NT2/D1 (cell line): Measurements from ENCODE around the gene SLC7A6.

ENCODE experiments used
- YY1 ChIP-seq: IDR thresholded peaks from 2 replicates; pipeline ENCODE4 v1.6.1; 2011; ENCODE audit not compliant: insufficient read length, insufficient read depth
- ZNF274 ChIP-seq: IDR thresholded peaks from 2 replicates; pipeline ENCODE4 v1.6.1; 2011; ENCODE audit warnings: mild to moderate bottlenecking, low read depth, low read length

- TF ChIP-seq YY1 (no peak), ZNF274 (no peak)
Measured at GRCh38 chr16:68345958-68346635, 81.8 kb downstream of the SLC7A6 start.
